Measurements from ENCODE around the gene CYSTM1.
"Not testable (repeated sequence)": the region's sequence is repeated elsewhere in the genome, so short reads cannot be mapped to it uniquely, and the experiment has no call there.

CYSTM1 gene

GRCh38 chr5:140148508-140148907 lies 26.5 kb upstream of the CYSTM1 start:
- peak in 4 of 58 donors; percentile 7 to 33 (median 22) for DNase-seq

GRCh38 chr5:140150201-140150600 lies 24.8 kb upstream of the CYSTM1 start:
- no peak for DNase-seq

- no peak for DNase-seq
Measured at GRCh38 chr5:140151144-140152021, 23.6 kb upstream of the CYSTM1 start.

- no peak for DNase-seq
Measured at GRCh38 chr5:140152022-140152999, 22.7 kb upstream of the CYSTM1 start.

- DNase-seq, result peak in 2 of 58 donors; percentile 11 to 13
Measured at GRCh38 chr5:140153255-140153654, 21.7 kb upstream of the CYSTM1 start.

- DNase-seq, result peak in 22 of 58 donors; percentile 13 to 65 (median 35)
Measured at GRCh38 chr5:140153905-140154304, 21.1 kb upstream of the CYSTM1 start.

- not testable (repeated sequence) for DNase-seq
Measured at GRCh38 chr5:140154710-140155381, 20.1 kb upstream of the CYSTM1 start.

- peak; percentile 35 to 97 (median 90) for DNase-seq
Measured at GRCh38 chr5:140157032-140157781, 17.8 kb upstream of the CYSTM1 start.

GRCh38 chr5:140159014-140159927 lies 15.7 kb upstream of the CYSTM1 start:
- no peak for DNase-seq

GRCh38 chr5:140162275-140162674 lies 12.7 kb upstream of the CYSTM1 start:
- DNase-seq, result no peak

- no peak for DNase-seq
Measured at GRCh38 chr5:140162781-140163180, 12.2 kb upstream of the CYSTM1 start.

GRCh38 chr5:140165101-140165922 lies 9.7 kb upstream of the CYSTM1 start:
- DNase-seq, result no peak

- DNase-seq, result no peak
Measured at GRCh38 chr5:140165923-140166270, 9.1 kb upstream of the CYSTM1 start.

- peak in 12 of 58 donors; percentile 16 to 66 (median 28) for DNase-seq
Measured at GRCh38 chr5:140166911-140167310, 8.1 kb upstream of the CYSTM1 start.

GRCh38 chr5:140168371-140168770 lies 6.6 kb upstream of the CYSTM1 start:
- no peak for DNase-seq

GRCh38 chr5:140169410-140169809 lies 5.6 kb upstream of the CYSTM1 start:
- no peak for DNase-seq

GRCh38 chr5:140172483-140172882 lies 2.5 kb upstream of the CYSTM1 start:
- no peak for DNase-seq

- DNase-seq, result no peak
Measured at GRCh38 chr5:140174014-140174413, 974 bp upstream of the CYSTM1 start.
